Keratinocyte (primary cell): ENCODE measurements around the gene SMIM12. TPM values are rescaled to one million over a fixed set of nuclear protein-coding genes. Genes with fewer than 3 reads are reported as not detected.

ENCODE experiments used
- DNase-seq: peaks from one replicate; pipeline ENCODE4 v3.0.0-alpha.2; 2011; ENCODE audit warnings: low read depth, missing footprints, low spot score
- FAIRE-seq: peaks from 2 replicates; lab custom pipeline; 2011; peaks lifted over from hg19 to GRCh38; lab: Jason Lieb, UNC
- H2AFZ ChIP-seq: 2 replicates; pipeline ENCODE4 v1.6.0; 2012; ENCODE audit warnings: low read length, control low read depth, inconsistent platforms; ENCODE audit not compliant: control insufficient read depth
- H3K27ac ChIP-seq: 2 replicates; pipeline ENCODE4 v1.5.1; 2011; ENCODE audit warnings: low read length; ENCODE audit not compliant: control insufficient read depth, insufficient read depth
- H3K27me3 ChIP-seq: 3 replicates; pipeline ENCODE4 v1.6.0; 2011; ENCODE audit warnings: low read length; ENCODE audit not compliant: control insufficient read depth, insufficient read depth; ENCODE audit errors: extremely low read depth
- H3K36me3 ChIP-seq, 2 experiments: 2 replicates in 1 of 2; 3 replicates in 1 of 2; pipeline ENCODE4 v1.5.1; 2011; ENCODE audit warnings: low read length in 2 of 2, mild to moderate bottlenecking in 1 of 2; ENCODE audit not compliant: control insufficient read depth in 2 of 2, insufficient read depth in 2 of 2; ENCODE audit errors: extremely low read depth in 1 of 2
- H3K4me1 ChIP-seq: 3 replicates; pipeline ENCODE4 v1.5.1; 2011; ENCODE audit warnings: low read length; ENCODE audit not compliant: control insufficient read depth, insufficient read depth; ENCODE audit errors: extremely low read depth
- H3K4me2 ChIP-seq: 3 replicates; pipeline ENCODE4 v1.6.0; 2011; ENCODE audit warnings: low read depth, low read length; ENCODE audit not compliant: control insufficient read depth, insufficient read depth; ENCODE audit errors: extremely low read depth
- H3K4me3 ChIP-seq, 3 experiments: fragments of 200-600 bp in 1 of 3; sonication (generic) in 1 of 3; 2 replicates in 2 of 3; 3 replicates in 1 of 3; pipeline ENCODE4 v1.5.1; 2011 to 2016; ENCODE audit warnings: low read length in 3 of 3, mild to moderate bottlenecking in 3 of 3, control low read depth in 2 of 3, inconsistent platforms in 1 of 3, low read depth in 1 of 3, mixed read lengths in 1 of 3, mixed run types in 1 of 3, moderate library complexity in 1 of 3; ENCODE audit not compliant: control insufficient read depth in 2 of 3, insufficient read depth in 2 of 3; ENCODE audit errors: extremely low read depth in 1 of 3
- H3K79me2 ChIP-seq: 2 replicates; pipeline ENCODE4 v1.6.0; 2012; ENCODE audit warnings: low read length; ENCODE audit not compliant: control insufficient read depth, insufficient read depth
- H3K9ac ChIP-seq: 3 replicates; pipeline ENCODE4 v1.6.0; 2011; ENCODE audit warnings: low read length; ENCODE audit not compliant: control insufficient read depth, insufficient read depth; ENCODE audit errors: extremely low read depth
- H3K9me1 ChIP-seq: 3 replicates; pipeline ENCODE4 v1.6.0; 2011; ENCODE audit warnings: low read length; ENCODE audit not compliant: control insufficient read depth, insufficient read depth; ENCODE audit errors: extremely low read depth
- H3K9me3 ChIP-seq: 2 replicates; pipeline ENCODE4 v1.5.1; 2012; ENCODE audit warnings: low read depth, low read length; ENCODE audit not compliant: control insufficient read depth
- H4K20me1 ChIP-seq: 3 replicates; pipeline ENCODE4 v1.6.0; 2011; ENCODE audit warnings: low read length; ENCODE audit not compliant: control insufficient read depth, insufficient read depth; ENCODE audit errors: extremely low read depth
- CTCF ChIP-seq, 3 experiments: IDR thresholded peaks in 1 of 3; conservative IDR thresholded peaks in 1 of 3; optimal IDR thresholded peaks in 1 of 3; 2 replicates in 2 of 3; 3 replicates in 1 of 3; pipeline versions ENCODE3 to v1.5.1; 2011; ENCODE audit warnings: low read length in 3 of 3, mild to moderate bottlenecking in 3 of 3, moderate library complexity in 2 of 3, control low read depth in 1 of 3, inconsistent platforms in 1 of 3; ENCODE audit not compliant: insufficient read depth in 2 of 3; ENCODE audit errors: extremely low read depth in 1 of 3
- EZH2 ChIP-seq: IDR thresholded peaks from one replicate; pipeline ENCODE4 v1.6.1; 2012; ENCODE audit warnings: inconsistent platforms, mild to moderate bottlenecking, low read length, moderate library complexity
- dilution Hi-C: fragments of 300-500 bp; cut with MboI; formaldehyde crosslinking; loops from one replicate; pipeline ENCODE4 v1.7.0; 2020; ENCODE audit warnings: low sequenced_read_pairs; ENCODE audit not compliant: extremely low pct_ligation_motif_present
- polyA plus RNA-seq, 5 experiments: library from polyadenylated mRNA; depleted of rRNA in 3 of 5; stranded (reverse) in 3 of 5; stranded (forward) in 1 of 5; unstranded in 1 of 5; fragments of >200 nt; gene quantifications; 1 replicate in 1 of 5; 2 replicates in 3 of 5; 3 replicates in 1 of 5; pipeline versions ENCODE4 v1.2.1 to v1.2.3, GENCODE V29; 2011 to 2012; ENCODE audit warnings: missing spikeins in 2 of 5, low read depth in 1 of 5, low replicate concordance in 1 of 5

The SMIM12 gene
- polyA plus RNA-seq, 1 donor (not counting 4 experiments of a cell fraction or from before 2014, with no cell fraction given), result 51.5 TPM

- H3K4me2 ChIP-seq, result no peak overlapping the region
- no peaks in the 10 kb centered on the region for H3K79me2 ChIP-seq
- no peaks in the 10 kb centered on the region for H3K9me1 ChIP-seq
- dilution Hi-C loops, result no loop called here
- H3K4me1 ChIP-seq, result no peaks in the 10 kb centered on the region
- no peak overlapping the region for H3K27ac ChIP-seq
- DNase-seq, result no peak
- no peaks in the 10 kb centered on the region for H3K9me3 ChIP-seq
- no peaks in the 10 kb centered on the region for H4K20me1 ChIP-seq
- TF ChIP-seq EZH2 (no peak), CTCF (optimal IDR thresholded peaks at IDR 0.05 in 1 of 3, IDR thresholded peaks at IDR 0.05 in 1 of 3, conservative IDR thresholded peaks at IDR 0.05 in 1 of 3; ENCODE audit: extremely low read depth in 1 of 3, insufficient read depth in 2 of 3, low read length in 3 of 3) (no peak)
- peaks cover 4% of the 10 kb centered on the region for H3K27me3 ChIP-seq
- no peak overlapping the region for H3K4me3 ChIP-seq
- H3K36me3 ChIP-seq, result no peaks in the 10 kb centered on the region
- no peak overlapping the region for H3K9ac ChIP-seq
- H2AFZ ChIP-seq, result no peak overlapping the region
- FAIRE-seq, result no peak
These were observed 19.7 kb upstream of the SMIM12 start for GRCh38 chr1:34879230-34879629.

GRCh38 chr1:34876406-34876805 is 16.9 kb upstream of the SMIM12 start:
- no peak for DNase-seq
- FAIRE-seq, result no peak
- no peak overlapping the region for H3K27ac ChIP-seq
- no peak overlapping the region for H3K4me3 ChIP-seq
- no peaks in the 10 kb centered on the region for H3K9me3 ChIP-seq
- dilution Hi-C loops, result no loop called here
- no peaks in the 10 kb centered on the region for H3K79me2 ChIP-seq
- H3K4me1 ChIP-seq, result no peaks in the 10 kb centered on the region
- no peaks in the 10 kb centered on the region for H3K9me1 ChIP-seq
- H3K27me3 ChIP-seq, result peaks cover 4% of the 10 kb centered on the region
- no peaks in the 10 kb centered on the region for H4K20me1 ChIP-seq
- no peak overlapping the region for H3K9ac ChIP-seq
- no peak overlapping the region for H3K4me2 ChIP-seq
- H3K36me3 ChIP-seq, result no peaks in the 10 kb centered on the region
- TF ChIP-seq EZH2 (no peak), CTCF (optimal IDR thresholded peaks at IDR 0.05 in 1 of 3, IDR thresholded peaks at IDR 0.05 in 1 of 3, conservative IDR thresholded peaks at IDR 0.05 in 1 of 3; ENCODE audit: extremely low read depth in 1 of 3, insufficient read depth in 2 of 3, low read length in 3 of 3) (no peak)
- H2AFZ ChIP-seq, result no peak overlapping the region
